Progenitor cell of endocrine pancreas (in vitro differentiated cells): Measurements from ENCODE around the gene ZNF732. TPM values are rescaled to one million over a fixed set of nuclear protein-coding genes. Genes with fewer than 3 reads are reported as not detected.

Experiments used
- DNase-seq: peaks from one replicate; pipeline ENCODE4 v3.0.0; 2021; ENCODE audit warnings: low spot score; ENCODE audit not compliant: unreplicated experiment
- H3K27ac Mint-ChIP-seq: 2 replicates; pipeline ENCODE4 v1.8.0; 2021; ENCODE audit warnings: mild to moderate bottlenecking, moderate library complexity, mixed read lengths
- H3K27me3 Mint-ChIP-seq: 2 replicates; pipeline ENCODE4 v1.8.0; 2021; ENCODE audit warnings: mixed read lengths
- H3K36me3 Mint-ChIP-seq: 2 replicates; pipeline ENCODE4 v1.8.0; 2022; ENCODE audit warnings: mixed read lengths; ENCODE audit not compliant: insufficient read depth
- H3K4me1 Mint-ChIP-seq: 2 replicates; pipeline ENCODE4 v1.8.0; 2021; ENCODE audit warnings: low read depth, mixed read lengths
- H3K4me3 Mint-ChIP-seq: 2 replicates; pipeline ENCODE4 v1.8.0; 2021; ENCODE audit warnings: low read depth, mild to moderate bottlenecking, moderate library complexity, mixed read lengths
- H3K9me3 Mint-ChIP-seq: 2 replicates; pipeline ENCODE4 v1.8.0; 2021; ENCODE audit warnings: low read depth, mixed read lengths
- total RNA-seq: library from RNA; stranded (reverse); gene quantifications from 2 replicates; pipeline ENCODE4 v1.2.1, GENCODE V29; 2021
- TF ChIP-seq, protein P1 (sequence below): fragments of 200-600 bp; sonication (generic); IDR thresholded peaks from one replicate; pipeline ENCODE4 v1.5.0; 2021; ENCODE audit warnings: antibody characterized with exemption, mild to moderate bottlenecking; ENCODE audit not compliant: unreplicated experiment

The ZNF732 gene
- total RNA-seq, 1 donor from 2014 or later: 2.2 TPM

DNA sequence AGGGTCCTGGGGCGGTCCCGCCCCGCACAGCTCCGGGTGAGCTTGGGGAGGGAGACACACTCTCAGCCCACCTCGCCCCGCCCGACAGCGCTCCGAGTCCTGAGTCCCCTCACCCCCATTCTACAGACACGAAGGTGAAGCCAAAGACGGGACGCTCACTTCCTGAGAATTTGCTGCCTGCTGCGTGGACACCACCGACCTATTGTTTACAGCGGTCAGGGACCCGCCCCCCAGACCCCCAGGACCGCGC, 31.5 kb upstream of the ZNF732 start:
- peaks cover 5% of the 10 kb centered on the region for H3K9me3 Mint-ChIP-seq
- H3K4me1 Mint-ChIP-seq: peaks cover 14% of the 10 kb centered on the region
- no peak for DNase-seq
- TF ChIP-seq, protein P1, sequence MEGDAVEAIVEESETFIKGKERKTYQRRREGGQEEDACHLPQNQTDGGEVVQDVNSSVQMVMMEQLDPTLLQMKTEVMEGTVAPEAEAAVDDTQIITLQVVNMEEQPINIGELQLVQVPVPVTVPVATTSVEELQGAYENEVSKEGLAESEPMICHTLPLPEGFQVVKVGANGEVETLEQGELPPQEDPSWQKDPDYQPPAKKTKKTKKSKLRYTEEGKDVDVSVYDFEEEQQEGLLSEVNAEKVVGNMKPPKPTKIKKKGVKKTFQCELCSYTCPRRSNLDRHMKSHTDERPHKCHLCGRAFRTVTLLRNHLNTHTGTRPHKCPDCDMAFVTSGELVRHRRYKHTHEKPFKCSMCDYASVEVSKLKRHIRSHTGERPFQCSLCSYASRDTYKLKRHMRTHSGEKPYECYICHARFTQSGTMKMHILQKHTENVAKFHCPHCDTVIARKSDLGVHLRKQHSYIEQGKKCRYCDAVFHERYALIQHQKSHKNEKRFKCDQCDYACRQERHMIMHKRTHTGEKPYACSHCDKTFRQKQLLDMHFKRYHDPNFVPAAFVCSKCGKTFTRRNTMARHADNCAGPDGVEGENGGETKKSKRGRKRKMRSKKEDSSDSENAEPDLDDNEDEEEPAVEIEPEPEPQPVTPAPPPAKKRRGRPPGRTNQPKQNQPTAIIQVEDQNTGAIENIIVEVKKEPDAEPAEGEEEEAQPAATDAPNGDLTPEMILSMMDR: no peak
- peak overlapping the region; percentile 100 for H3K27ac Mint-ChIP-seq
- peak overlapping the region; percentile 99 for H3K4me3 Mint-ChIP-seq
- peaks cover 32% of the 10 kb centered on the region for H3K36me3 Mint-ChIP-seq
- H3K27me3 Mint-ChIP-seq: no peaks in the 10 kb centered on the region

DNA sequence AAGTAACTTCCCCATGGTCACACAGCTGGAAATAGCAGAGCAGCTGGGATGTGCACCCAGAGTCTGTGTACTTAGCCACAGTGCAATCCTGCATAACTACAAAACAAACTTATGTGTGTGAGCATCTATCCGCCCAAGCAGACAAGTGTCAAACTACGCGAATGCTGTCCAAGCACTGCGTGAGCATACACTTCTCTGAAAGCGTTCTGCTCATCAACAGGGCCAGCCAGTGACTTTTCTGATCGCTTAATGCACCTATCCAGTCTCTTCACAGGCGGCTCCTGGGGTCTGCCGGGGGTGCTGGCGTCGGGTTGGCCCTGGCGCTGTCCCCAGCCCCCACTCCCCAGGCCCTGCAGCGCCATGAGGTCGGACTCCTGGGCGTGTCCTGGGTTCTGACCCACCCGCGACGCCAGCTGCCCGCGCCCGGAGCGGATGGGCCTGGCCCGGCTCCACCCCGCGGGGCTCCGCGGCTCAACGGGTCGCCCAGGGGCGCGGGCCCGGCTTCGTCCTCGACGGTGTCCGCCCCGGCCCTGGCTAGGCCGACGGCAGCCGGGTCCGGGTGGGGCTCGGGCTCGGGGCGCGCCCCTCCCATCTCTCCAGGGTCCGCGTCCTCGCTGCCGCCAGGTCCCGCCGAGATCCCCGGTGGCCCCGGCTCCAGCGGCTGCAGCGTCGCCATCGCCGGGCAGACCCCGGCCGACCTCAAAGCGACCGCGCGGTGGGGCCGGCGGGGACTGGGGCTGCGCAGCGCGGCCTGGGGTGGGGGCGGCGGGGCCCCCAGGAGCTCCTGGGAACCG, 31.0 kb upstream of the ZNF732 start:
- H3K27ac Mint-ChIP-seq: peak overlapping the region; percentile 31
- H3K27me3 Mint-ChIP-seq: no peaks in the 10 kb centered on the region
- H3K4me3 Mint-ChIP-seq: peak overlapping the region; percentile 99
- TF ChIP-seq, protein P1: no peak
- H3K4me1 Mint-ChIP-seq: peaks cover 14% of the 10 kb centered on the region
- peaks cover 27% of the 10 kb centered on the region for H3K36me3 Mint-ChIP-seq
- DNase-seq: peak; percentile 18
- H3K9me3 Mint-ChIP-seq: peaks cover 5% of the 10 kb centered on the region

DNA sequence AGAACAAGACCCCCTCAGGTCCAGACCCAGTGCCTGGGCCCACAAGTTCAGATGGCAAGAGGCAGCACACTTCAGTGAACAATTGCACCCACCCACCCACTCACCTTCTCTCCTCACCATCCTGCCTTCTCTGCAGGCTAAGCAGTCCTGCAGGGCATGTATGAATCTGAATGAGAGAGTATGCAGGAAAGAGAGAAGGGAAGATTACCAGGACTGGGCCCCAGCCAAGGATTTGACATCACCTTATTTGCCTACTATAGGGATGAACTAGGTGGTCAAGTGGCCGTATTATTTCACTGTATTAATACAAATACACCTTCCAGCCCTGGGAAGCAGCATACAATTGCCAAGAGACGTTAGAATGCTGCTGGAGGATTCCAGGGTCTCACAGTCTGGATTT, 30.2 kb upstream of the ZNF732 start:
- peak overlapping the region; percentile 68 for H3K4me3 Mint-ChIP-seq
- H3K27ac Mint-ChIP-seq: no peak overlapping the region
- H3K4me1 Mint-ChIP-seq: peaks cover 14% of the 10 kb centered on the region
- H3K9me3 Mint-ChIP-seq: peaks cover 4% of the 10 kb centered on the region
- TF ChIP-seq, protein P1: no peak
- DNase-seq: no peak
- H3K27me3 Mint-ChIP-seq: no peaks in the 10 kb centered on the region
- peaks cover 21% of the 10 kb centered on the region for H3K36me3 Mint-ChIP-seq

DNA sequence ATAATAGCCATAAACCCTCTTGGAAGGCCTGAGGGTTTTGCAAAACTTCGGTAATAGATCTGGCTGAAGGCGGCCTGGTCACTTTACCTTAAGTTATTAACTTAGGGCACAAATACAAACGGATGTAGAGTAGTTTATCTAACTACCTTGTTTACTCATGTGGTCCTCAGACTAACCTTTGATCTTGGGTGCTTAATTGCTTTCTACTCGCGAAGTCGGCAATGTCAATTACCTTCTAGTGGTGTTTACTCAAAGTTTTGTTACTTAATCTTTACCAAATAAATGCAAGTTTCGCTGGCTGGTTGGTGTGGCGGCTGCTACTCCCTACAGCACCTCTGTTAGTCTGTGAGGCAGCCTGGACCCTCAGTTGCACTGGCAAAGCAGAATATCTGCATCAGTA, 23.5 kb upstream of the ZNF732 start:
- no peak overlapping the region for H3K4me3 Mint-ChIP-seq
- TF ChIP-seq, protein P1: no peak
- no peak overlapping the region for H3K27ac Mint-ChIP-seq
- H3K4me1 Mint-ChIP-seq: no peaks in the 10 kb centered on the region
- H3K36me3 Mint-ChIP-seq: peaks cover 5% of the 10 kb centered on the region
- DNase-seq: no peak
- H3K27me3 Mint-ChIP-seq: no peaks in the 10 kb centered on the region
- H3K9me3 Mint-ChIP-seq: peaks cover 23% of the 10 kb centered on the region

DNA sequence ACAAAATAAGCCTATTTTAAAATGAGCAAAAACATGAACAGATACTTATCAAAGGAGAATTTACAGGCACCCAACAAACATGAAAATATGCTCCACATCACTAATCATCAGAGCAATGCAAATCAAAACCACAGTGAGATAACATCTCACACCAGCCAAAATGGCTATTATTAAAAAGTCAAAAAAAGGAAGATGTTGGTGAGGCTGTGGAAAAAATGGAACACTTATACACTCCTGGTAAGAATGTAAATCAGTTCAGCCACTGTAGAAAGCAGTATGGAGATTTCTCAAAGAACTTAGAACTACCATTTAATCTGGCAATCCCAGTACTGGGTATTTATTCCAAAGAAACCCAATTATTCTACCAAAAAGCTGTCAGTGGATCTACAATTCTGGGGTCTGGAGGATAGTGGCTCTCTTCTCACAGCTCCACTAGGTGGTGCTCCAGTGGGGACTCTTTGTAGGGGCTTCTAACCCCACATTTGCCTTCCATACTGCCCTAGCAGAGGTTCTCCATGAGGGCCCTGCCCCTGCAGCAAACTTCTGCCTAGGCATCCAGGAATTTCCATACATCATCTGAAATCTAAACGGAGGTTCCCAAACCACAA, 9.1 kb upstream of the ZNF732 start:
- Mint-ChIP-seq H3K27me3 (no peaks in the 10 kb centered on the region), H3K4me1 (no peaks in the 10 kb centered on the region), H3K36me3 (peaks cover 5% of the 10 kb centered on the region), H3K9me3 (peaks cover 47% of the 10 kb centered on the region), H3K4me3 (no peak overlapping the region), H3K27ac (no peak overlapping the region)
- DNase-seq: no peak
- TF ChIP-seq, protein P1: no peak
